Ammon's horn (tissue), 1 donor: ENCODE data around the gene SLC25A26.

Experiments
- DNase-seq: peaks from one replicate; pipeline ENCODE4 v3.0.0-alpha.2; 2016; ENCODE audit warnings: low spot score

Gene SLC25A26

GRCh38 chr3:66396888-66397287 lies 176.1 kb downstream of the SLC25A26 start:
- DNase-seq: no peak

- no peak for DNase-seq
These were observed 176.9 kb downstream of the SLC25A26 start for GRCh38 chr3:66397745-66398144.

- DNase-seq: peak; percentile 54
These were observed 177.6 kb downstream of the SLC25A26 start for GRCh38 chr3:66398228-66399025.

- DNase-seq: no peak
These were observed 178.9 kb downstream of the SLC25A26 start for GRCh38 chr3:66399529-66400232.

GRCh38 chr3:66400411-66401156 lies 179.8 kb downstream of the SLC25A26 start:
- peak; percentile 47 for DNase-seq

GRCh38 chr3:66401157-66401550 lies 180.4 kb downstream of the SLC25A26 start:
- DNase-seq: no peak

- no peak for DNase-seq
These were observed 181.1 kb downstream of the SLC25A26 start for GRCh38 chr3:66401675-66402491.

- no peak for DNase-seq
These were observed 181.9 kb downstream of the SLC25A26 start for GRCh38 chr3:66402596-66403290.

GRCh38 chr3:66403323-66403990 lies 182.7 kb downstream of the SLC25A26 start:
- no peak for DNase-seq

GRCh38 chr3:66404197-66404596 lies 183.4 kb downstream of the SLC25A26 start:
- no peak for DNase-seq

GRCh38 chr3:66404903-66405700 lies 184.3 kb downstream of the SLC25A26 start:
- DNase-seq: no peak

GRCh38 chr3:66405701-66406091 lies 184.9 kb downstream of the SLC25A26 start:
- DNase-seq: peak; percentile 63

- DNase-seq: peak; percentile 77
These were observed 185.4 kb downstream of the SLC25A26 start for GRCh38 chr3:66406163-66406562.

- no peak for DNase-seq
These were observed 186.2 kb downstream of the SLC25A26 start for GRCh38 chr3:66406831-66407610.

- DNase-seq: peak; percentile 78
These were observed 186.9 kb downstream of the SLC25A26 start for GRCh38 chr3:66407611-66408218.

- DNase-seq: no peak
These were observed 189.3 kb downstream of the SLC25A26 start for GRCh38 chr3:66409771-66410754.

GRCh38 chr3:66410976-66411375 lies 190.2 kb downstream of the SLC25A26 start:
- DNase-seq: no peak
